Lung (tissue), 12 donors: Measurements from ENCODE around the gene MCRIP2. TPM values are rescaled to one million over a fixed set of nuclear protein-coding genes. Genes with fewer than 3 reads are reported as not detected.

ENCODE experiments used
- ATAC-seq: fragments of 200-7000 bp; cut with Tn5 transposase; one replicate; pipeline ENCODE4 v1.9.1; 2020; ENCODE audit warnings: moderate number of reproducible peaks; ENCODE audit not compliant: insufficient read depth, low FRiP score
- DNase-seq, 3 donors: peaks; one replicate each; pipeline ENCODE4 v3.0.0-alpha.2; 2013 to 2017
- H3K27ac ChIP-seq, 2 donors: one replicate each; pipeline ENCODE4 v1.5.1; 2013; ENCODE audit warnings: mild to moderate bottlenecking in 2 of 2, moderate library complexity in 2 of 2, control low read depth in 1 of 2, inconsistent platforms in 1 of 2, low read depth in 1 of 2, low read length in 1 of 2
- H3K27me3 ChIP-seq, 3 donors: one replicate each; pipeline ENCODE4 v1.5.1; 2013; ENCODE audit warnings: low read length in 2 of 3; ENCODE audit not compliant: control insufficient read depth in 3 of 3, insufficient read depth in 3 of 3
- H3K36me3 ChIP-seq, 4 donors: one replicate each; pipeline ENCODE4 v1.5.1; 2013; ENCODE audit warnings: low read length in 4 of 4, mild to moderate bottlenecking in 1 of 4, moderate library complexity in 1 of 4; ENCODE audit not compliant: control insufficient read depth in 4 of 4, insufficient read depth in 4 of 4
- H3K4me1 ChIP-seq, 5 donors: one replicate each; pipeline ENCODE4 v1.5.1; 2013; ENCODE audit warnings: low read length in 5 of 5, mild to moderate bottlenecking in 2 of 5, moderate library complexity in 1 of 5; ENCODE audit not compliant: control insufficient read depth in 5 of 5, insufficient read depth in 5 of 5
- H3K4me3 ChIP-seq: one replicate; pipeline ENCODE4 v1.5.1; 2013; ENCODE audit warnings: mild to moderate bottlenecking, control low read depth, moderate library complexity
- H3K9ac ChIP-seq, 2 donors: one replicate each; pipeline ENCODE4 v1.5.1; 2013; ENCODE audit warnings: low read length in 2 of 2, control low read depth in 1 of 2; ENCODE audit not compliant: insufficient read depth in 1 of 2
- H3K9me3 ChIP-seq, 4 donors: one replicate each; pipeline ENCODE4 v1.5.1; 2013; ENCODE audit warnings: low read length in 3 of 4, mild to moderate bottlenecking in 1 of 4, moderate library complexity in 1 of 4; ENCODE audit not compliant: control insufficient read depth in 4 of 4, insufficient read depth in 3 of 4
- WGBS, 2 donors: extraction: QIAGEN DNeasy Blood & Tissue Kit; methylation state at CpG; one replicate each; pipeline ENCODE4 v1.1.7; 2013; 5-methylcytosine and 5-hydroxymethylcytosine counted together
- polyA plus RNA-seq, 2 donors: library from polyadenylated mRNA; stranded (reverse); fragments of 200-250 nt; gene quantifications; one replicate each; pipeline ENCODE4 v1.2.1, GENCODE V29; 2013
- total RNA-seq, 2 donors: library from RNA; depleted of rRNA in 1 of 2; stranded (reverse); fragments of >200 nt in 1 of 2; gene quantifications; one replicate each; pipeline ENCODE4 v1.2.1, GENCODE V29; 2014 to 2021
- TF ChIP-seq, protein P1 (sequence below): IDR thresholded peaks from 2 replicates; pipeline ENCODE4 v1.5.1; 2012; ENCODE audit warnings: mild to moderate bottlenecking; ENCODE audit errors: control extremely low read depth, extremely low read depth
- donor health status: control.
- donor health status: control.
- donor health status: Bipolar disorder and iron deficiency.
- donor health status: healthy.
- donor health status: DM: yes; HTN: yes; CAD: no.

The MCRIP2 gene
- total and polyA plus RNA-seq, 4 donors: 9.1 to 109 (median 53.3) TPM

DNA sequence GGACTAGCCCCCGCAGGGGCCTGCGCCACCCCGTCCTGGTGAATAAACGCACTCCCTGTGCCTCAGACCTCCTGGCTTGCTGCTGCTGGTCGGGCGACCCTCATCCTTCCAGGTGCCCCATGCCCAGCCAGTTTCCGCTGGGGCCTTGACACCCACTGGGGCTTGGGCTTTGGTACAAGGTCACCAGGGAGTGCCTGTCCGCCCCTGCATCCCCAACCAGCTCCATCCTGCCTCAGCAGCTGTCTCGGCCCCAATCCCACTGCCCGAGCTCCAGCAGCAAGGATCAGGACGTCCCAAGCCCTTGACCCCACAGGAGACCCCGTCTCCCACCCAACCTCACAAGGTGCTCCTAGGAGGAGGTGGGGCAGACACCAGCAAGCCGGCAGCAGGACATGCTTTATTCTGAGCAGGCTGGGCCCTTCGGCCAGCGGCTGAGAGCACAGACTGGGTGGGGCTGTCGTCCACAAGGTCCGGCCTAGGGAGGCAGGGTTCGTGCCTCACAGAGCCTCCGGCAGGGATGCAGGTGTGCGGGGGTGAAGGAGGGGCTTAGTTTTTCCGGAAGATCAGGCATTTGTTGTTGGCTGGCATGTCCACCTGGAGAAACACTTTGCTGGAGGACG lies 7.5 kb upstream of the MCRIP2 start:
- 92 to 94% methylated on average over 22 of the region's 22 CpGs for WGBS, 2 donors
- Histone ChIP-seq H3K27me3 (no peaks in the 10 kb centered on the region), H3K4me3 (no peak overlapping the region), H3K36me3 (peaks cover 0 to 19% (median 0%) of the 10 kb centered on the region in 4 donors), H3K27ac (no peak overlapping the region), H3K4me1 (peaks cover 0 to 43% (median 20%) of the 10 kb centered on the region in 5 donors), H3K9ac (no peak overlapping the region), H3K9me3 (no peaks in the 10 kb centered on the region)
- TF ChIP-seq, protein P1, sequence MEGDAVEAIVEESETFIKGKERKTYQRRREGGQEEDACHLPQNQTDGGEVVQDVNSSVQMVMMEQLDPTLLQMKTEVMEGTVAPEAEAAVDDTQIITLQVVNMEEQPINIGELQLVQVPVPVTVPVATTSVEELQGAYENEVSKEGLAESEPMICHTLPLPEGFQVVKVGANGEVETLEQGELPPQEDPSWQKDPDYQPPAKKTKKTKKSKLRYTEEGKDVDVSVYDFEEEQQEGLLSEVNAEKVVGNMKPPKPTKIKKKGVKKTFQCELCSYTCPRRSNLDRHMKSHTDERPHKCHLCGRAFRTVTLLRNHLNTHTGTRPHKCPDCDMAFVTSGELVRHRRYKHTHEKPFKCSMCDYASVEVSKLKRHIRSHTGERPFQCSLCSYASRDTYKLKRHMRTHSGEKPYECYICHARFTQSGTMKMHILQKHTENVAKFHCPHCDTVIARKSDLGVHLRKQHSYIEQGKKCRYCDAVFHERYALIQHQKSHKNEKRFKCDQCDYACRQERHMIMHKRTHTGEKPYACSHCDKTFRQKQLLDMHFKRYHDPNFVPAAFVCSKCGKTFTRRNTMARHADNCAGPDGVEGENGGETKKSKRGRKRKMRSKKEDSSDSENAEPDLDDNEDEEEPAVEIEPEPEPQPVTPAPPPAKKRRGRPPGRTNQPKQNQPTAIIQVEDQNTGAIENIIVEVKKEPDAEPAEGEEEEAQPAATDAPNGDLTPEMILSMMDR: no peak
- ATAC-seq: no peak
- no peak for DNase-seq

GRCh38 chr16:634996-635395 lies 6.6 kb upstream of the MCRIP2 start:
- Histone ChIP-seq H3K4me1 (peaks cover 0 to 37% (median 17%) of the 10 kb centered on the region in 5 donors), H3K36me3 (peaks cover 0 to 18% (median 0%) of the 10 kb centered on the region in 4 donors), H3K9ac (no peak overlapping the region), H3K4me3 (no peak overlapping the region), H3K27ac (no peak overlapping the region), H3K9me3 (no peaks in the 10 kb centered on the region), H3K27me3 (no peaks in the 10 kb centered on the region)
- TF ChIP-seq, protein P1: no peak
- WGBS, 2 donors: 89 to 96% methylated on average over 7 of the region's 7 CpGs
- DNase-seq: no peak
- no peak for ATAC-seq

- peak; percentile 1 for ATAC-seq
- no peak for DNase-seq
- Histone ChIP-seq H3K9me3 (no peaks in the 10 kb centered on the region), H3K4me3 (peak overlapping the region; percentile 86), H3K36me3 (peaks cover 0 to 18% (median 0%) of the 10 kb centered on the region in 4 donors), H3K27ac (peak overlapping the region; percentile 97 to 98), H3K9ac (peak overlapping the region in 1 of 2 donors; percentile 46), H3K27me3 (no peaks in the 10 kb centered on the region), H3K4me1 (peaks cover 0 to 30% (median 10%) of the 10 kb centered on the region in 5 donors)
- WGBS, 2 donors: 3 to 4% methylated on average over 45 to 55 of the region's 55 CpGs
- TF ChIP-seq, protein P1: no peak
Measured at GRCh38 chr16:635573-636205, 5.9 kb upstream of the MCRIP2 start.
